ENCODE results near the gene MYOZ2.
"Not testable (repeated sequence)": the region's sequence is repeated elsewhere in the genome, so short reads cannot be mapped to it uniquely, and the experiment has no call there.

The MYOZ2 gene

GRCh38 chr4:119130365-119131065 lies 5.1 kb upstream of the MYOZ2 start:
- no peak for DNase-seq

- no peak for DNase-seq
Observed at GRCh38 chr4:119131164-119131563, 4.5 kb upstream of the MYOZ2 start.

- DNase-seq = no peak
Observed at GRCh38 chr4:119132306-119132705, 3.3 kb upstream of the MYOZ2 start.

GRCh38 chr4:119136546-119136945 lies 914 bp downstream of the MYOZ2 start:
- DNase-seq = no peak

GRCh38 chr4:119138046-119138445 lies 2.4 kb downstream of the MYOZ2 start:
- no peak for DNase-seq

- DNase-seq = no peak
Observed at GRCh38 chr4:119139311-119139710, 3.7 kb downstream of the MYOZ2 start.

- DNase-seq = no peak
Observed at GRCh38 chr4:119139822-119140252, 4.2 kb downstream of the MYOZ2 start.

- not testable (repeated sequence) for DNase-seq
Observed at GRCh38 chr4:119141283-119141682, 5.7 kb downstream of the MYOZ2 start.

GRCh38 chr4:119142833-119143232 lies 7.2 kb downstream of the MYOZ2 start:
- DNase-seq = no peak

GRCh38 chr4:119143341-119143740 lies 7.7 kb downstream of the MYOZ2 start:
- DNase-seq = not testable (repeated sequence)

- no peak for DNase-seq
Observed at GRCh38 chr4:119149110-119149509, 13.5 kb downstream of the MYOZ2 start.

- DNase-seq = no peak
Observed at GRCh38 chr4:119151161-119151560, 15.5 kb downstream of the MYOZ2 start.

- no peak for DNase-seq
Observed at GRCh38 chr4:119152741-119153140, 17.1 kb downstream of the MYOZ2 start.

GRCh38 chr4:119162174-119162573 lies 26.5 kb downstream of the MYOZ2 start:
- DNase-seq = no peak

GRCh38 chr4:119165767-119166166 lies 30.1 kb downstream of the MYOZ2 start:
- DNase-seq = no peak

- DNase-seq = no peak
Observed at GRCh38 chr4:119170195-119170594, 34.6 kb downstream of the MYOZ2 start.

GRCh38 chr4:119172223-119172622 lies 36.6 kb downstream of the MYOZ2 start:
- no peak for DNase-seq

- DNase-seq = not testable (repeated sequence)
Observed at GRCh38 chr4:119173729-119174361, 38.2 kb downstream of the MYOZ2 start.

- no peak for DNase-seq
Observed at GRCh38 chr4:119179011-119179410, 43.4 kb downstream of the MYOZ2 start.

- no peak for DNase-seq
Observed at GRCh38 chr4:119184128-119184527, 48.5 kb downstream of the MYOZ2 start.

GRCh38 chr4:119189638-119190037 lies 54.0 kb downstream of the MYOZ2 start:
- no peak for DNase-seq

GRCh38 chr4:119190354-119190753 lies 54.7 kb downstream of the MYOZ2 start:
- no peak for DNase-seq

GRCh38 chr4:119191505-119191904 lies 55.9 kb downstream of the MYOZ2 start:
- DNase-seq = no peak

GRCh38 chr4:119197772-119198212 lies 62.2 kb downstream of the MYOZ2 start:
- DNase-seq = no peak

- DNase-seq = no peak
Observed at GRCh38 chr4:119204916-119205315, 69.3 kb downstream of the MYOZ2 start.
